HT1080 (cell line): Measurements from ENCODE around the gene TMEM80. TPM values are rescaled to one million over a fixed set of nuclear protein-coding genes. Genes with fewer than 3 reads are reported as not detected.
A peak's percentile ranks its signal among the peaks of the same experiment; 100 is the strongest.
"Not testable (repeated sequence)": the region's sequence is repeated elsewhere in the genome, so short reads cannot be mapped to it uniquely, and the experiment has no call there.

ENCODE experiments used
- DNase-seq: peaks from one replicate; pipeline ENCODE4 v3.0.0-alpha.2; 2015; ENCODE audit warnings: low read depth
- total RNA-seq: library from RNA; depleted of rRNA; stranded (reverse); fragments of >200 nt; shearing (Covaris generic); gene quantifications from 2 replicates; pipeline ENCODE4 v1.2.3, GENCODE V29; 2014

Gene TMEM80
- total RNA-seq, 1 experiment from 2014 or later: 27.9 TPM

GRCh38 chr11:679271-680207 is 16.1 kb upstream of the TMEM80 start:
- no peak for DNase-seq

DNA sequence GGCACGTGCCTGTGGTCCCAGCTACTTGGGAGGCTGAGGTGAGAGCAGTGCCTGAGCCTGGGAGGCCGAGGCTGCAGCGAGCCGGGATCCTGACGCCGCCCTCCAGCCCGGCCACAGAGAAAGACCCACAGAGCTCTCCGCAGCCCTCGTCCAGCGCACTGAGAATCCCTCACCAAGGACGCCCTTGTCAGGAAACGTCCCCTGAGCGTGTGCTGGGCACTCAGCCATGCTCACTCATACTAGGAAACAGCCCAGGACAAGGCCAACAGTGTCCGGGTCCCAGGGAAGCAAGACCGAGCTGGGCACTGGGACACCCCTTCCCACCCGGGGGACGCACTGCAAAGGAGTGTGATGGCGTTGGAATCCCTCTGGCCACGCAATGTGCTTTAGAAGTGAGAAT is 15.1 kb upstream of the TMEM80 start:
- no peak for DNase-seq

- no peak for DNase-seq
Measured at GRCh38 chr11:680970-681369, 14.6 kb upstream of the TMEM80 start.

GRCh38 chr11:686451-687243 is 9.0 kb upstream of the TMEM80 start:
- DNase-seq: no peak

DNA sequence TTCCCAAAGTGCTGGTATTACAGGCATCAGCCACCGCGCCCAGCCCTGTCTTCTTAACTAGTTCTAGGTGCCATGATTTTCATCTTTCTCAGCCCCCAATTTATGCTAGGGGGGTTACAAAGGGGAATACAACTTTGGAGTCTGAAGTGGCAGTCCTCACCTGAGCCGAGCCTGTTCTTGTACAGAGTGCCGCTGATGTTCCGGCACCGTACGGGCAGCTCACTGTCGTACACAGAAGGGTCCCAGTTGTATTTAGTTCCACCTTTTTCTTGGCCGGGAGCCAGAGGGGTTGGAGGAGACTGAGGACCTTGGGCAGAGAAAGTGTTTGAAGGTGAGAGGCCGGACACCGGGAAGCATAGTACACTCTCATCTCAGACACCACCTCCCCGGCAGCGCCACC is 7.9 kb upstream of the TMEM80 start:
- no peak for DNase-seq

GRCh38 chr11:688681-689080 is 6.9 kb upstream of the TMEM80 start:
- DNase-seq: no peak

DNA sequence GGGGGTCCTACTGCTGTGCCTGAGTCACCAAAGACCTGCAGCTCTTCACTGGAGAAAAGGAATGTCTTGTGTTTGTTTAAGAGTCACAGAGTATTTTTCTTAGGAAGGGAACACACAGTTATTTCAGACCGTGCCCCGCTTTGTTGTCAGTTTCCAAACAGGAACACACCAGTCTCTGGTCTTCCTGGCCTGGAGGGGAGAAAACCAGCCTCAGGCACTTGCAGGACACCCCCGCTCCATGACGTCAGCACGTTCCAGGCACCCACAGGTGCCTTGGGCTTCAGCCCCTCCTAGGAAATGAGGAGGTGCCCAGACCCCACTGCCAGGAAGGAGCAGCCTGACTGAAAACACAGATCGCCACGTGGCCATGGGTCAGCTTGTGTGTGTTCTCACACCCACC is 6.0 kb upstream of the TMEM80 start:
- DNase-seq: no peak

- not testable (repeated sequence) for DNase-seq
Measured at GRCh38 chr11:690244-690643, 5.4 kb upstream of the TMEM80 start.

DNA sequence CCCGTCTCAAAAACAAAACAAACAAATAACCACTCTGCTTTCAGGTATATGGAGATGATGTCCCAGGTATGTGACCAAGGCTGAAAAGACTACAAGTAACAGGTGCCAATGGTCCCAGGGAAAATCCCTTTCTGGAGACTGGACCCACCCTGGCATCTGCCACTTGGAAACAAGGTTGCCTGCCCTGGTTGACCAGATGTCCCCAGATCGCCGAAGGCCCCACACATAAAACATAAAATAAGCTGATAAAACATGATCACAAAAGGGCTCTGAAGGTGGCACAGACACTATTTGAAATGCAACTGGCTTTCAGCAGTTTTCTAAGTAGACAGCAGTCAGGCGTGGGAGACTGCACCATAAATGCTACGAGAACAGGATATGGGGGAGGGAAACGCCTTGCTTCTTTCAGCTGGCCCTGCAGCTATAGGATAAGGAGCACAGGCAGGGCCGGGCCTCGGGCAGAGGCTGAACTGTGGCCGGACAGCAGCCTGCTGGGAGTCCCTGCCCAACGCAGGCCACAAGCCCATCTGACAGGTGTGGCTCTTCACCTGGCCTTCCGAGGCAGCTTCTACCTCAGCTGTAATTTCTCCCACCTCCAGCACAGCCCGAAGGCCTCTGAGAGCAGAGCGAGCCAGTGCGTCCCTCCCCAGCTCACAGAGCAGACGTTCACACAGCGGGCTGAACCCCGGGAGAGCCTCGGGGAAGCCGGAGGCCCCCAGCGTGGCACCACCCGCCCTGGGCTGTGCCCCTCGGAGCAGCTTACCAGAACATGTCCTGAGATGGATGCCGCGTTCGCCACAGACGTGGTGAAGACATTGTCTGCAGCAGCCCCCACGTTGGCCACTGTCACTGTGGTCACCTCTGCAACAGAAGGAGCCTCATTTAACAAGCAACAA is 4.6 kb upstream of the TMEM80 start:
- no peak for DNase-seq

- no peak for DNase-seq
Measured at GRCh38 chr11:691710-692590, 3.7 kb upstream of the TMEM80 start.

GRCh38 chr11:692824-693414 is 2.7 kb upstream of the TMEM80 start:
- no peak for DNase-seq

- DNase-seq: no peak
Measured at GRCh38 chr11:693415-693831, 2.2 kb upstream of the TMEM80 start.

DNA sequence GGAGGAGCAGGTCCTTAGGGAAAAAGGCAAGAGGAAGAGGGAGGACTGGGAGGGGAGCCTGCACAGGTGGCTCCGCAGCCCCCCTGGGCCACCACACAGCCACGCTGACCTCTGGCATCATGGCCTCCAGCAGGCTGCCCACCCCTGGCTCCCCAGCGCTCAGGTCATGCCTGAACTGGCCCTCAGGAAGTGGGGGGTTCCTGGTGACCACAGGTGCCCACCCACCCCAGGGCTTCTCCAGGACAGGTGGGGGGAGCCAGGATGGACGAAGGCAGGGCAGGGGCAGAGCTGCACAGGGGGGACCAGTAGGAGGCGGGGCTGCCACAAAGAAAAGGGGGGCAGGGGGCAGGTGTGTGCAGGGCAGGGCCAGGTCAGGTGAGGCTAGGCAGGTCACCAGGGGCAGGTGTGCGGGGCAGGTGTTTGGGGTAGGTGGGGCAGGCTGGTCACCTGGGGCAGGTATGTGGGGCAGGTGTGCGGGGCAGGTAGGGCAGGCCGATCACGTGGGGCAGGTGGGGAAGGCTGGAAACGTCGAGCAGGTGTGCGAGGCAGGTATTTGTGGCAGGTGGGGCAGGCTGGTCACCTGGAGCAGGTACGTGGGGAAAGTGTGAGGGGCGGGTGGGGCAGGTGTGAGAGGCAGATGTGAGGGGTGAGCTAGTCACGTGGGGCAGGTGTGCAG is 1.6 kb upstream of the TMEM80 start:
- no peak for DNase-seq

GRCh38 chr11:694563-695287 is 891 bp upstream of the TMEM80 start, which contains the start of gene DEAF1:
Gene DEAF1, minus strand, starts transcription at chr11:695222. Its CDS starts 175 bp downstream, at chr11:695047.
- peak; percentile 96 for DNase-seq

GRCh38 chr11:695288-695537 is 403 bp upstream of the TMEM80 start:
- no peak for DNase-seq

- peak; percentile 57 for DNase-seq
Measured at GRCh38 chr11:696955-697491, 1.4 kb downstream of the TMEM80 start.

- DNase-seq: peak; percentile 83
Measured at GRCh38 chr11:697811-698311, 2.2 kb downstream of the TMEM80 start.

- no peak for DNase-seq
Measured at GRCh38 chr11:698493-699115, 3.0 kb downstream of the TMEM80 start.
